GM19324 (cell line): ENCODE results near the gene CTRL.
"Not testable (repeated sequence)": the region's sequence is repeated elsewhere in the genome, so short reads cannot be mapped to it uniquely, and the experiment has no call there.

Source experiments
- ATAC-seq: cut with Tn5 transposase; IDR thresholded peaks from one replicate; pipeline ENCODE4 v1.9.1; 2021; ENCODE audit warnings: mild to moderate bottlenecking, moderate library complexity; ENCODE audit not compliant: unreplicated experiment, low FRiP score

The CTRL gene

DNA sequence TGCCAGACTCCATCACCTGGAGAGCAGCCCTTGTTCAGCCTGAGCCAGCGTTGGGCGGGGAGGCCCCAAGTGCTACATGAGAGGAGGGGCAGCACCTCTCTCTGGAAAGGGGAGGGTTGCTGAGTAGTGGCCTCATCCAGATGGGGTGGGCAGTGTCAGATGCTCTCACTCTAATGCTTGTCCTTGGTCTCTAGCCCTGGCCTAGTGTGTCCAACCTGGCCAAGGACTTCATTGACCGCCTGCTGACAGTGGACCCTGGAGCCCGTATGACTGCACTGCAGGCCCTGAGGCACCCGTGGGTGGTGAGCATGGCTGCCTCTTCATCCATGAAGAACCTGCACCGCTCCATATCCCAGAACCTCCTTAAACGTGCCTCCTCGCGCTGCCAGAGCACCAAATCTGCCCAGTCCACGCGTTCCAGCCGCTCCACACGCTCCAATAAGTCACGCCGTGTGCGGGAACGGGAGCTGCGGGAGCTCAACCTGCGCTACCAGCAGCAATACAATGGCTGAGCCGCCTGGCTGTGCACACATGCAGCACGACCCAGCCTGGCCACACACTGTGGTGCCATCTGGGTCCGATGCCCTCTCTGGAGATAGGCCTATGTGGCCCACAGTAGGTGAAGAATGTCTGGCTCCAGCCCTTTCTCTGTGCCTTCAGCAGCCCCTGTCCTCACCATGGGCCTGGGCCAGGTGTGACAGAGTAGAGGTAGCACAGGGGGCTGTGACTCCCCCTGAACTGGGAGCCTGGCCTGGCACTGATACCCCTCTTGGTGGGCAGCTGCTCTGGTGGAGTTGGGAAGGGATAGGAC lies 4.3 kb downstream of the CTRL start:
- ATAC-seq = no peak

DNA sequence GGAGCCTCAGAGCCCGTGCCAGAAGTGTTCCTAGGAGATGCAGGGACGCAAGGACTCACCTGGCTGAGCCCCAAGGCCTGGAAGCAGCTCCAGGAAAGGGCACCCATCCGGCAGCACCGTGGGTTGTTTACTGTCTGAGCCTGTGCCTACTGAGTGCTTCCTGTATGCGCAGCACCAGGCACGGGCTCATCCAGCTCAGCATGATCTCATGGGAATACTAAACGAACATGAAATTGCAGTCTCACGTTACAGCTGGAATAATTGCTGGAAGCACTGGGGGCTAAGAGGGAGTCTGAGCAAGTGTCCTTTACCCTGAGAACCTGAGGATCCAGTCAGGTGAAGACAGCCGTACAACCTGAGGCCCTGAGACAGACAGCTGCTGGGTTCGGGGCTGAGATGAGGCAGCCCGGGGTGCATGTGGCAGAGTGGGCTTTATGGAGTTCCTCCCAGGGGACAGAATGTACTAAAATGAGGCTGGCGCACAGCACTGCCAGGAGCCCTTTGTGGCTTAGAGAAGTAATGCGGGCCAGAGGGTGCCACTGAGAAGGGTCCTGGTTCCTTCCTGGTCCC lies 5.4 kb downstream of the CTRL start:
- no peak for ATAC-seq

DNA sequence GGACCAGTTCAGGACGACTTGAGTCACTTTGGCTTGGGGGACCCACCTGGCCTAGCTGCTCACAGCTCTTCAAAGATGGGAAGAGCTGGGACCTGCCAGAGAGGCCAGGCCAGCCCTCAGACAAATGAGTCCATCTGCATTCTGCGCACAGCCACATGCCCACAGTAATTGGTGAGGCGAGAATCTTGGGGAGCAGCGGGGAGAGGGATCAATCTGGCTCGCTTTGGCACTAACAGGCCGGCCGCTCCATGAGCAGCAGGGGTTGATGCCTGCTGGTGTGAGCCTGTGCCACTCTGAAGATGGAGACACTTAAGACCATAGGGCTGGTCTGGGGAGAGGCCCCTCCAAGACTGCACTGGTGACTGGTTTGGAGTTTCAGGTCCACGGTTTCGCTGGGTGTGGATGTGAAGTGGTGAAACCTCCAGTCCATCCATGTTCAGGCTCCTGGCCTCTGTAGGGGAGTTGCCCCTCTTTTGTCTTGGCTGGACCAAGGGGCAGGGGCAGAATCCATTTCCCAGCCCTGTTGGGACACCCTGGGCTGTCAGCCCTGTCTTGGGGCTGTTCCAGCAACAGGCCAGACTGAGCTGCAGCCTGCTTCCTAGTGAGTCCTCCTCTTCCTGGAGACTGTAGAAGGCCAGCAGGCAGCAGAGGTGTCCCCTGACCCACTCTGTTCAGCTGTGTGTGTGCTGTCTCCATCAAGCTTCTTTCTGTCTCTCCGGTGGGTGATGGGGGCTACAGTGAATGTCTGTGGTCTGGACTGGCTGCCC lies 7.3 kb downstream of the CTRL start:
- ATAC-seq = no peak

DNA sequence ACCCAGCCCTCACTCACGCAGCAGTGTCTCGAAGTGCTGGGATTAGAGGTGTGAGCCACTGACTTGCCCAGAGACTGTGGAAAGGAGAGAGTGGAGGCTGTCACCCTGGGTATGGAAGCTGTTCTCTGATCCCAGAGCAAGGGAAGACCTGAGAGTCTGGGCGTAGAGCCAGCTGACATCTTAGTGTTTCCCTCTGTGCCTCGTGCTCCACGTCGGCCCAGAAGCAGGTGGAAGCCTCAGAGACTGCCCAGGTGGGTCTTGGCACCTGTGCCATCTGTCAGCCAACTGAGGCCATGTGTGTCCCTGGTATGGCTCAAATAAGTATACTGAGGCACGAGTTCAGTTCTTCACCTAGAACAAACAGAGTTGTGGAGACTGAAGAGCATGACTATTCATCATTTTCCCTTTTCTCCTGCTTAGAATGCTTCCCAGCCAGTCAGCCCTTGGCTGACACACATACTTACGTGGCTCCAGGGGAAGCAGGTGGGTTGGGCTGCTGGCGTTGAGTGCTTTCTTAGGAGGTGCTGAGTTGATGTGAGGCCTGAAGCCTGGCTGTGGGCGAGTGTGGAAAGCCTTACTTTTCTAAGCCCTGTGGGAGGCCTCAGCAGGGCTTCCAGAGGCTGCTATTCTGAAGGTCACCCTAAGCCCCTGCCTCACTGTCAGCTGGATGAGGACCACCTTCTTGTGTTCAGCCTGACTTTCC lies 8.1 kb downstream of the CTRL start:
- no peak for ATAC-seq

DNA sequence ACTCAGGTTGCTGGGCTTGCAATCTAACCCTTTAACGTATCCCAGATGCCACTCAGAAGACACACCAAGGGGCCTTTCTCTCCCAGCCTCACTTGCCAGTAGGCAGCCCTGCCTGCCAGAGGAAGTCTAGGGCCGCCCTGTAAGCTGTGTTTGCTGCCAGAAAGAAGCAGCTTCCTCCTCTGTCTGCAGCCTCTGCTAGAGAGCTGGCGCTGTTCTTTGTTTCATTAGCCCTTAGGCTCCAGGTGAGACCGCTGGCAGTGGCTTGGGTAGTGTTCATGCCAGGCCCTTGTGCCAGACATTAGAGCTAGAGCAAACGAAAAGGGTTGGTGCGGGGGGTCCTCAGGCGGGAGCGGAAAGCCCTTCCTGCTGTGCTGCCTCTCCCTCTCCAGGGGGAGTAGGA lies 8.9 kb downstream of the CTRL start:
- ATAC-seq = no peak

DNA sequence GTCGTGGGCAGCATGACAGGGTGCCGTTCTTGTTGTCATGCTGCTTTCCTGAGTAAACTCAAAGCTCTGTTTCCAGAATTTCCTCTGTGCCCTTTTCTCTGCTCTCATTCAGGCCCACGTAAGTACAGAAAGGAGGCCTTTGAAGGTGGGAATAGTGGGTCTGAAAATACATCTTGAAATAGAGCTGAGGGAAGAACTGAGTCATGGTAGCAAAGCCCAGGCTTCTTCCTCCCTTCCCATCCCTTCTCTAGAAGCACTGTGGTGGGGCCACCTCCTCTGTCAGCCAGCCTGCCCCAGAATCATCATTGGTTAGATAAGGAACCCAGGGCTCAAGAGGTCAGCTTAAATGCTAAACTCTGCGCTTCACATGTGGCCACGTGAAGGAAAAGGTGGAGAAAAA lies 9.4 kb downstream of the CTRL start:
- ATAC-seq = no peak

DNA sequence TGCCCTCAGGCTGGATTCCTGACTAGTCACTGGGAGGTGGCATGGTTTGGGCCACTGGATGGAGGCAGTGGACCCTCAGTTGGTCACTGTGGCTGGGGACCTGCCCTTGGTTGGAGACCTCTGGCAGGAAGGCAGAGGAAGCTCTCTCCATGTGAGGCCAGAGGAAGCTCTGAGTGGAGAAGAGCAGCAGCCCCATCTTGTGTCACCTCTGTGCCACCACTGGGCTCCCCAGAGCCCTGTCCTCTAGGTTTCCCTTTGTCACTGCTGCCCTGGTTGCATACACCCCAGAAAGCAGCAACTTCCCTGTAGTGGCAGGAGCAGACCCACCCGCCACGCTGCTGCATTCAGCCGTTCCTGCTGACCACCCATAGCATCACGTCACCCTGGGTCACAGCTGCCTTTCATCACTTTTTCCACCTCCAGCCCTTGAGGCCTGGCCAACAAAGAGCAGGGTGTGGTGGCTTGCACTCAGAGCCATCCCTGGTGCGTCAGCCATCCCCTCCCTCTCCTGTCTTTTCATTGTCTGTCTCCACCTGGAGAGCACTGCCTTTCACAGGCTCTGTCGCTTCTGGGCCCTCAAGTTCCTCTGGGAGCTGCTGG lies 11.9 kb downstream of the CTRL start:
- ATAC-seq = no peak

DNA sequence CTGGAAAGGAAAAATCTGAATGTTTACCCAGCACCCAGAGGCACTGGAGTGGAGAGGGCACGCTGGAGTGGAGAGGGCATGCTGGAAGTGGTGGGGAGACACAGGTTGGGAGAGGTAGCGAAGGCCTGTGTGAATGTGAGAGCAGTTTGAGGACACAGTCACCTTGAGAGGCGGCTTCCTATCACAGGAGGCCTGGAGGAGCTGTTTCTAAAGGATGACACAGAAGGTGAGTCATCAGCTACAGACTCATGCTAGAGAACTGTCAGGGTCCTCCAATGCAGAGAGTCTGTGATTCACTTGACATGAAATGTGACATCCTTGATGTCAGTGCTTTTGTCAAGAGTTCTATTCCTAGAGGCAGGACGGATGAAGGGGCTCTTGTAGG lies 13.8 kb downstream of the CTRL start:
- no peak for ATAC-seq

DNA sequence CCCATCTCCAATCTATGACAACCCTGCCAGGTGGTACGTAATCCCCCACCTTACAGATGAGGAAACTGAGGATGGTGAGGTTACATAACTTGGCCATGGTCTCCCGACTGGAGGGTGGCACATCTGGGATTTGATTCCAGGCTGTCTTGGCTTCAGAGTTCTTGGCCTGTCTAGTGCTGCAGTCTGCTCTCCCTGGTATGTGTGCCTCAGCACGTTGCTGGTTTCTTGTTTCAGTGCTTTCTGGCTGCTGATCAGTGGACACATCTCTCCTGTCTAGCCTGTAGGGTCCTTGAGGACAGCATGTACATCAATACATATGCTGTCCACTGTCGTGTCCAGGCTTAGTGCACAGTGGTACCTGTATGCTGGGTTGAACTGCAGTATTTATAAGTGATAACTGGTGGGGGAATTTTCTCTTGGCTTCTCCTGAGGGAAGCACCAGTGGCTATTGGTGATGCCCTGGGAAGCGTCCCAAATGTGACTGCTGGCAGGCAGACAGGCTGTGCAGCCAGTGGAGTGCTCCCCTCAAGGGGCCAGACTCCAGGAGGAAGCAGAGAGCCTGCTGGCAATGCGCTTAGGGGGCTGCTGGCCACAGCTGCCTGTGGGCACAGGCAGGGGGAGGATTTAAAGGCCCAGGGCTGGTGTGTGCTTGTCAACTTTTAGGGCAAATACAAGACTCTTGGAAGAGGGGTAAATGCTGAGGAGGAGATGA lies 14.4 kb downstream of the CTRL start:
- ATAC-seq = no peak

DNA sequence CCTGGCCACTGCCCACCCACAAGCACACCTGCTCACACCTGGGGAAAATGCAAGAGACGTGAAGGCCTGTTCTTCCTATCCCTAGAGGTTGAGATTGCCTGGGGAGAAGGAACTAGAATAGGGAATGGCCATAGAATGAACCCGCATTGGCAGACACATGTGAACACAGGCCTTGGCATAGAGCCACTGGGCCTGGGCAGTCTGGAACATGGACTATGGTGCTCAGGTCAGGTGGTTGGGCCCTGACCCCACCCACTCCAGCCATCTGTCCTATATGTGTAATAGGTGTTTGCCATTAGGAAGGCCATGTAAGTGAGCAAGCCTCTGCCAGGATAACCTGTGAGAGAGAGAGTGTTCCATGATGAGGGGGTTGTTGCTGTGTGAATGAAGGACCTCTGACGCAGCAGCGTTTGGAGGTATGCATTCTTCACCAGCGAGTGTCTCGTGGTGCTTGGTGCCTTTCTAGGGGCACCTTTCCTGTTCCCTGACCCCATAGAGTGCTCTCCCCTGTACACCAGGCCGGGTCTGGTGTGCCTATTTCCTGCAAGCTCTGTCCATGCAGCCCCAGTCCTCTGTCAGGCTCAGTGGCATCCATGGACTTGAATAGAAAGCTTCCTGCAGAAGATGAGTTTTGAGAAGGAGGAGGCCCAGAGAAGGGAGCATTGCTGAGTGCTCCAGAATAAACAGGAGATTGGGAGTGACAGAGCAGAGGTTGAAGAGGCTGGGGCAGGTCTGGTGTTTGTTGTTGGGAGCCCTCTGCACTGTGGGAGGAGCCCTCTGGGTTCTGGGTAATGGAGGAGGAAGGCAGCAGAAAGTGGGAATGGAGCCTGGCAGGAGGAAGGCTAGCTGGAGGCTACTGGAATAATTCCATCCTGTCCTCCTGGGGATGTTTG lies 15.6 kb downstream of the CTRL start:
- no peak for ATAC-seq

DNA sequence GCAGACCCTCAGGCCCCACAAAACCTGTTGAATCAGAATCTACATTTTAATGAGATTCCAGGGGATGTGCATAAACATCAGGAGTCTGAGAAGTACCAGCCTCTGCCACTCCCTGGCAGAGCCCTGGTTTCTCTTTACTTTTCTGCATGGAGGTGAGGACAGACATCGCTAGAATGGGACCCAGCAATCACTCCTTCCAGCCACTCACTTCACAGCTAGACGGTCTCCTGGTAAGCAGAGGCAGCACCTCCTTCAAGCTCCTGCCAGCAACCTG lies 16.2 kb downstream of the CTRL start:
- not testable (repeated sequence) for ATAC-seq

DNA sequence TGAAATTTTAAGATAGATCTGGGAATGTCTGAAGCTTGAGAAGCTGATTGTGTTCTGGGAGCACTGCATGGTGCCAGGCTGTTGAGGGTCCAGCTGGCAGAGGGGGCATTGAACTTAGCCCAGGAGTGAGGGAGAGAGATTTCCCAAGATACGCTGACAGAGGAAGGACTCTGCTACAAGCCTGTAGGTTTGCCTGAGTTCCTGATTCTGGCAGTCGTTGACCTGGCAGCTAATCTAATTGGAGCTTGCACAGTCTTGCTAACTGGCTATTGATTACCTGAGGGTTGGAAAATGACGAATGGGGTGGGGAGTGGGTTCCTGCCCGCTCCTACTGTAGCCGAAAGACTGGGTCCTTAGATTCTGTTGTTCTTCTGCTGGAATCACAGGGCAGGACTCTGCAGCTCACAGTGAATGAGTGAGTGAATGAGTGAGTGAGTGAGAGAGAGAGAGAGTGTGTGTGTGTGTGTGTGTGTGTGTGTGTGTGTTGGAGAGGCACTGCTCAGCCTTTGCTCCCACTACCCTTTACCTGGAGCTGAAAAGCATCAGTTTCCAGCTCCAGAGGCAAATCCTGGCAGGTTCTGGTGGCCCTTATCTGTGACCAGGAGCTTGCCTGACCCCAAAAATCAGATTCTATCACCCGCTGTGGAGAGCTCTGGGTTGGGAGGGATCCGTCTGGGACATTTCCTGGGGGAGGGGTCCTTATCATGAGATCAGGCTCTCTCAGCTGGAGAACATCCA lies 16.7 kb downstream of the CTRL start:
- no peak for ATAC-seq

DNA sequence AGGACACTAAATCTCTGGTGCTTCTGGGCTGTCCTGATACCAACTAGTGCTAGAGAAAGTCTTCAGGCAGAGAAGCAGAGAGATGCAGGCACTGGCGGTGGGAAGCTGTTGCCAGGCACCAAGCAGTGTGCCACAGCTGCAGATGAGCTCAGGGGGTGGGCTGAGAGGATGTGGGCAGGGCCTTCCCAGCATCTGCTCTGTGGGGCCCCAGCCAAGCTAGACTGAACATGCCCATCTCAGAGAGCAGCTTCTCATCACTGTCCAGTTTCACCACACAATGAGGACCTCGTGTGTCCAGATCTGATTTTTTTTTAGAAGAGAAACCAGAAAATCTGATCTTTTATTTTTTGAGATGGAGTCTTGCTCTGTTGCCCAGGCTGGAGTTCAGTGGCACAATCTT lies 21.5 kb downstream of the CTRL start:
- peak; percentile 44 for ATAC-seq

DNA sequence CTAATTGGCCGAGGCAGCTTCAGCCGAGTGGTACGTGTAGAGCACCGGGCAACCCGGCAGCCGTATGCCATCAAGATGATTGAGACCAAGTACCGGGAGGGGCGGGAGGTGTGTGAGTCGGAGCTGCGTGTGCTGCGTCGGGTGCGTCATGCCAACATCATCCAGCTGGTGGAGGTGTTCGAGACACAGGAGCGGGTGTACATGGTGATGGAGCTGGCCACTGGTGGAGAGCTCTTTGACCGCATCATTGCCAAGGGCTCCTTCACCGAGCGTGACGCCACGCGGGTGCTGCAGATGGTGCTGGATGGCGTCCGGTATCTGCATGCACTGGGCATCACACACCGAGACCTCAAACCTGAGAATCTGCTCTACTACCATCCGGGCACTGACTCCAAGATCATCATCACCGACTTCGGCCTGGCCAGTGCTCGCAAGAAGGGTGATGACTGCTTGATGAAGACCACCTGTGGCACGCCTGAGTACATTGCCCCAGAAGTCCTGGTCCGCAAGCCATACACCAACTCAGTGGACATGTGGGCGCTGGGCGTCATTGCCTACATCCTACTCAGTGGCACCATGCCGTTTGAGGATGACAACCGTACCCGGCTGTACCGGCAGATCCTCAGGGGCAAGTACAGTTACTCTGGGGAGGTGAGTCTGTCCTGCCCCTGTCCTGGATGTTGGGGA lies 22.5 kb downstream of the CTRL start:
- ATAC-seq = no peak

DNA sequence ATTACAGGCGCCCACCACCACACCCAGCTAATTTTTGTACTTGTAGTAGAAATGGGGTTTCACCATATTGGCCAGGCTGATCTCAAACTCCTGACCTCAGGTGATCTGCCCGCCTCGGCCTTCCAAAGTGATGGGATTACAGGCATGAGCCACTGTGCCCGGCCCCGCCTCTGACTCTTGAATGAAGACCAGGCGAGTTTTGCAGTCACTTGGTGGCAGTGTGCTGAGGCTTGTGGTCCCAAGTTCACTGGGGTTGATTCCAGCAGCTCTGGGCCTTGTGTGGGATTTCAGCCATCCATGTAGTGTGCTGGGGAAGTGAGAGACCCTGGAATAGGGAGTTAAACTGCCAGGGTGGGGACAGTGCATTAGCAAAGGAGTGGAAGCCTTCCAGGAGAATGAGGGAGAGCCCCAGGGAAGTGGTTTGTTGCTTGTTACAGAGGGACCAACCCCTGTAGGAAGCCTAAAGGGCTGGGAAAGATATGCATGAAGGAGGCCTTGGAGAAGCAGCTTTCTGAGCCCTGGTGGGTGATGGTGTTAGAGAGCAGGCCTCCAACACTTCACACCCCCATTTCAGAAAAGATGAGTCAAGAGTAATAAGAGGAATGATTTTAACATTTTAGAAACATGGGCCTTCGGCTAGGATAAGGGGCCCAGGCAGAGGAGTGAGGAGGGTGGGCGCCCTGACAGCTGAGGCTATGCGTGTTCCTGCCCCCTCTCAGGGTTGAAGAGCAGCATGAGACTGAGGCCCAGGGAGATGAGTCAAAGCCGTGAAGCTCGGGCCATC lies 24.1 kb downstream of the CTRL start:
- ATAC-seq = no peak

DNA sequence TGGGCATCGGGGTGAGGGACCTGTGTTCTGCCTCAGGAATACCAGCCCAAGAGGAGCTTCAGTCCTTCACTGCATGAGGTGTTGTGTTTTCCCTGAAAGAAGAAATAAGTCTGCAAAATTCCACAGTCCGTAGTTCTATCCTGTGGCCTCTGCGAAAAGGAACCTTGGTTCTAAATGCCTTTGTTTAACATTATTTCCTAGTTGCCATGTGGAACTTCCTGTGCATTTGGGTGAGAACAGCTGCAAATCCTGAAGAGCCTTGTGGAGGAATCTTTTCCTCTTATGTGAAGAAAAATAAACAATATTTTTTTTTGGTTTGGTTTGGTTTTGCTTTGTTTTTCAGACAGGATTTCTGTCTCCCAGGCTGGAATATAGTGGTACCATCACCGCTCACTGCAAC lies 28.8 kb downstream of the CTRL start:
- ATAC-seq = no peak

DNA sequence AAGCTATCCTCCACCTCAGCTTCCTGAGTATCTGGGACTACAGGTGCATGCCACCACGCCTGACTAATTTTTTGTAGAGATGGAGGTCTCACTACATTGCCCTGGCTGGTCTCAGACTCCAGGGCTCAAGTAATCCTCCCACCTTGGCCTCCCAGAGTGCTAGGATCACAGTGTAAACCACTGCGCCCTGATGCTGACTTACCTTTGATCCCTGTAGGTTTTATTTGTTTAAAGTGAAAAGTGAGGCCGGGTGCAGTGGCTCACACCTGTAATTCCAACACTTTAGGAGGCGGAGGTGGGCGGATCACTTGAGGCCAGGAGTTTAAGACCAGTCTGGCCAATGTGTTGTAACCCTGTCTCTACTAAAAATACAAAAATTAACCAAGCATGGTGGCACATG lies 29.9 kb downstream of the CTRL start:
- no peak for ATAC-seq
